ENCODE measurements around the gene RFTN1. TPM values are rescaled to one million over a fixed set of nuclear protein-coding genes. Genes with fewer than 3 reads are reported as not detected.

Gene RFTN1
- polyA plus RNA-seq, 2 of the 4 experiments (the other 2 are of a cell fraction), result 1.8 to 3.7 TPM

DNA sequence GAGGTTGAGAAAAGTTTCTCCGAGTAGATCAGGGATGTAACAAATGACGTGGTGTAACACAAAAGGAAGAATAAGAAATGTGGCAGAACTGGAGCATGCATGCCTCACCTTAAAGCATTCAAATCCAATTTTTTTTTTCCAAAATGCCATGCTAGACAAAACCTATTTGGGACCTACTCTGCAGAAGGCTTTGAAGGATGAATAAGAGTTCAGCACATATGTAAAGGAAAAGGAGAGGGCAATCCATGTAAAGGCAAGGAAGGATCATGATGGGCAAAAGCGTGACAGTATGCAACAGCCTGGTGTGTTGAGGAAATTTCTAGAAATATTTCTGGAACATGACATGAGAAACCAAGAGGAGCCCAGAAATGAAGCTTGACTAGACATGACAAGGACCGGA is 132.1 kb downstream of the RFTN1 start:
- DNase-seq (ENCODE audit: low read depth in 1 of 2, low spot score in 1 of 2), result no peak
- no peak for ATAC-seq
- no peak for FAIRE-seq
- CTCF ChIA-PET, result no interaction called here
- no peak overlapping the region for H3K4me2 ChIP-seq
- POLR2A ChIA-PET, result no interaction called here
- TF ChIP-seq, protein P1, sequence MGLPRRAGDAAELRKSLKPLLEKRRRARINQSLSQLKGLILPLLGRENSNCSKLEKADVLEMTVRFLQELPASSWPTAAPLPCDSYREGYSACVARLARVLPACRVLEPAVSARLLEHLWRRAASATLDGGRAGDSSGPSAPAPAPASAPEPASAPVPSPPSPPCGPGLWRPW (IDR thresholded peaks at IDR 0.05), result no peak
- no peak for TF ChIP-seq KDM5A (IDR thresholded peaks at IDR 0.05)
- TF ChIP-seq, protein P2, sequence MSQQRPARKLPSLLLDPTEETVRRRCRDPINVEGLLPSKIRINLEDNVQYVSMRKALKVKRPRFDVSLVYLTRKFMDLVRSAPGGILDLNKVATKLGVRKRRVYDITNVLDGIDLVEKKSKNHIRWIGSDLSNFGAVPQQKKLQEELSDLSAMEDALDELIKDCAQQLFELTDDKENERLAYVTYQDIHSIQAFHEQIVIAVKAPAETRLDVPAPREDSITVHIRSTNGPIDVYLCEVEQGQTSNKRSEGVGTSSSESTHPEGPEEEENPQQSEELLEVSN (IDR thresholded peaks at IDR 0.05; ENCODE audit: borderline replicate concordance, low read depth), result no peak
- TF ChIP-seq RAD21 (conservative IDR thresholded peaks at IDR 0.05 in 1 of 2, IDR thresholded peaks at IDR 0.05 in 1 of 2), result no peak
- TF ChIP-seq, protein P3, sequence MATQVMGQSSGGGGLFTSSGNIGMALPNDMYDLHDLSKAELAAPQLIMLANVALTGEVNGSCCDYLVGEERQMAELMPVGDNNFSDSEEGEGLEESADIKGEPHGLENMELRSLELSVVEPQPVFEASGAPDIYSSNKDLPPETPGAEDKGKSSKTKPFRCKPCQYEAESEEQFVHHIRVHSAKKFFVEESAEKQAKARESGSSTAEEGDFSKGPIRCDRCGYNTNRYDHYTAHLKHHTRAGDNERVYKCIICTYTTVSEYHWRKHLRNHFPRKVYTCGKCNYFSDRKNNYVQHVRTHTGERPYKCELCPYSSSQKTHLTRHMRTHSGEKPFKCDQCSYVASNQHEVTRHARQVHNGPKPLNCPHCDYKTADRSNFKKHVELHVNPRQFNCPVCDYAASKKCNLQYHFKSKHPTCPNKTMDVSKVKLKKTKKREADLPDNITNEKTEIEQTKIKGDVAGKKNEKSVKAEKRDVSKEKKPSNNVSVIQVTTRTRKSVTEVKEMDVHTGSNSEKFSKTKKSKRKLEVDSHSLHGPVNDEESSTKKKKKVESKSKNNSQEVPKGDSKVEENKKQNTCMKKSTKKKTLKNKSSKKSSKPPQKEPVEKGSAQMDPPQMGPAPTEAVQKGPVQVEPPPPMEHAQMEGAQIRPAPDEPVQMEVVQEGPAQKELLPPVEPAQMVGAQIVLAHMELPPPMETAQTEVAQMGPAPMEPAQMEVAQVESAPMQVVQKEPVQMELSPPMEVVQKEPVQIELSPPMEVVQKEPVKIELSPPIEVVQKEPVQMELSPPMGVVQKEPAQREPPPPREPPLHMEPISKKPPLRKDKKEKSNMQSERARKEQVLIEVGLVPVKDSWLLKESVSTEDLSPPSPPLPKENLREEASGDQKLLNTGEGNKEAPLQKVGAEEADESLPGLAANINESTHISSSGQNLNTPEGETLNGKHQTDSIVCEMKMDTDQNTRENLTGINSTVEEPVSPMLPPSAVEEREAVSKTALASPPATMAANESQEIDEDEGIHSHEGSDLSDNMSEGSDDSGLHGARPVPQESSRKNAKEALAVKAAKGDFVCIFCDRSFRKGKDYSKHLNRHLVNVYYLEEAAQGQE (IDR thresholded peaks at IDR 0.05), result no peak
- TF ChIP-seq, protein P4, sequence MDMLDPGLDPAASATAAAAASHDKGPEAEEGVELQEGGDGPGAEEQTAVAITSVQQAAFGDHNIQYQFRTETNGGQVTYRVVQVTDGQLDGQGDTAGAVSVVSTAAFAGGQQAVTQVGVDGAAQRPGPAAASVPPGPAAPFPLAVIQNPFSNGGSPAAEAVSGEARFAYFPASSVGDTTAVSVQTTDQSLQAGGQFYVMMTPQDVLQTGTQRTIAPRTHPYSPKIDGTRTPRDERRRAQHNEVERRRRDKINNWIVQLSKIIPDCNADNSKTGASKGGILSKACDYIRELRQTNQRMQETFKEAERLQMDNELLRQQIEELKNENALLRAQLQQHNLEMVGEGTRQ (IDR thresholded peaks at IDR 0.05), result no peak
- TF ChIP-seq CHD2 (IDR thresholded peaks at IDR 0.05; ENCODE audit: low read length, partially characterized antibody), result no peak
- no peak for TF ChIP-seq FOXS1 (CRISPR knock-in tag; IDR thresholded peaks at IDR 0.05)
- no peak for TF ChIP-seq MYC (IDR thresholded peaks at IDR 0.05; ENCODE audit: borderline replicate concordance, low read length)
- no peak for TF ChIP-seq POLR2AphosphoS2 (conservative IDR thresholded peaks at IDR 0.05; ENCODE audit: low read length)
- no peak for TF ChIP-seq RCOR1 (IDR thresholded peaks at IDR 0.05; ENCODE audit: low read depth, low read length)
- no peak for TF ChIP-seq GATA3 (IDR thresholded peaks at IDR 0.05; ENCODE audit: borderline replicate concordance)
- TF ChIP-seq, protein P5, sequence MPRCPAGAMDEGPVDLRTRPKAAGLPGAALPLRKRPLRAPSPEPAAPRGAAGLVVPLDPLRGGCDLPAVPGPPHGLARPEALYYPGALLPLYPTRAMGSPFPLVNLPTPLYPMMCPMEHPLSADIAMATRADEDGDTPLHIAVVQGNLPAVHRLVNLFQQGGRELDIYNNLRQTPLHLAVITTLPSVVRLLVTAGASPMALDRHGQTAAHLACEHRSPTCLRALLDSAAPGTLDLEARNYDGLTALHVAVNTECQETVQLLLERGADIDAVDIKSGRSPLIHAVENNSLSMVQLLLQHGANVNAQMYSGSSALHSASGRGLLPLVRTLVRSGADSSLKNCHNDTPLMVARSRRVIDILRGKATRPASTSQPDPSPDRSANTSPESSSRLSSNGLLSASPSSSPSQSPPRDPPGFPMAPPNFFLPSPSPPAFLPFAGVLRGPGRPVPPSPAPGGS (IDR thresholded peaks at IDR 0.05), result no peak
- H3K4me1 ChIP-seq, result no peaks in the 10 kb centered on the region
- H3K4me3 ChIP-seq, result no peak overlapping the region
- 72% methylated on average over 4 of the region's 4 CpGs for WGBS (ENCODE audit: missing lambda C conversion rate)
- peaks cover 9% of the 10 kb centered on the region; the same call in 2 of the 3 replicates for H3K9me3 ChIP-seq
- H3K27ac ChIP-seq, result no peak overlapping the region

DNA sequence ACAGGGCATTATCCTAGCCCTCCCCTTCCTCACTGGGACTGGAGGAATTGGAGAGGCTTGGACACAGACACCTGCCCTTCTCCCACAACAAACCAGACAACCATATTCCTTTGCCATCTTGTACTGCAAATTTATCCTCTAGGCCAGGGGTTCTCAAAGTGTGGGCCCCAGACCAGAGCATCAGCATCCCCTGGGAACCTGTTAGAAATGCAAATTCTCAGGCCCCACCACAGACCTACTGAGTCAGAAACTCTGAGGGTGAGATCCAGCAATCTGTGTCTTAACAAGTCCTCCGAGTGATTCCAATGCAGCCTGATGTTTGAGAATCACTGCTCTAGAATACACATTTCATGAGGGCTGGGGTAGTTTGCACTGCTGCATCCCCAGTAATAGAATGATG is 133.1 kb downstream of the RFTN1 start:
- Histone ChIP-seq H3K4me2 (no peak overlapping the region), H3K27ac (no peak overlapping the region), H3K4me1 (no peaks in the 10 kb centered on the region), H3K9me3 (peaks cover 9% of the 10 kb centered on the region; the same call in 2 of the 3 replicates), H3K4me3 (no peak overlapping the region)
- ChIA-PET POLR2A (no interaction called here), CTCF (no interaction called here)
- 100% methylated on average over 1 of the region's 1 CpG for WGBS (ENCODE audit: missing lambda C conversion rate)
- FAIRE-seq (no peak), DNase-seq (ENCODE audit: low read depth in 1 of 2, low spot score in 1 of 2) (no peak), ATAC-seq (no peak)
- TF ChIP-seq CBX8 (IDR thresholded peaks at IDR 0.05) (no peak), MAZ (IDR thresholded peaks at IDR 0.05; ENCODE audit: borderline replicate concordance, low read depth, low read length) (no peak), TFCP2L1 (CRISPR knock-in tag; IDR thresholded peaks at IDR 0.05) (no peak), KDM1A (IDR thresholded peaks at IDR 0.05; ENCODE audit: low read depth) (no peak), RCOR1 (IDR thresholded peaks at IDR 0.05; ENCODE audit: low read depth, low read length) (no peak), FOXS1 (CRISPR knock-in tag; IDR thresholded peaks at IDR 0.05) (no peak), KDM5A (IDR thresholded peaks at IDR 0.05) (no peak)
